HepG2 (cell line): ENCODE measurements around the gene C2orf42. TPM values are rescaled to one million over a fixed set of nuclear protein-coding genes. Genes with fewer than 3 reads are reported as not detected.
A peak's percentile ranks its signal among the peaks of the same experiment; 100 is the strongest.

Experiments used
- BORCS8-MEF2B ChIP-seq: sonication (generic); formaldehyde crosslinking; IDR thresholded peaks from 2 replicates; pipeline ENCODE4 v1.8.0; 2022; ENCODE audit warnings: mild to moderate bottlenecking, missing genetic modification reagents
- GATAD1 ChIP-seq: IDR thresholded peaks from 2 replicates; pipeline ENCODE4 v1.6.1; 2016; ENCODE audit warnings: missing genetic modification reagents, missing compliant biosample characterization
- HINFP ChIP-seq: sonication (generic); formaldehyde crosslinking; IDR thresholded peaks from 2 replicates; pipeline ENCODE4 v1.4.0; 2020; ENCODE audit warnings: low read depth, mild to moderate bottlenecking, missing genetic modification reagents
- HOXA3 ChIP-seq: sonication (generic); formaldehyde crosslinking; IDR thresholded peaks from 2 replicates; pipeline ENCODE4 v1.5.0; 2020; ENCODE audit warnings: missing genetic modification reagents
- NRL ChIP-seq: sonication (generic); formaldehyde crosslinking; IDR thresholded peaks from 2 replicates; pipeline ENCODE4 v1.5.0; 2020; ENCODE audit warnings: missing genetic modification reagents, mild to moderate bottlenecking, moderate library complexity, borderline replicate concordance
- PLRG1 ChIP-seq: fragments of 450-650 bp; conservative IDR thresholded peaks from 2 replicates; pipeline ENCODE4 v1.6.1; 2016
- RAD51 ChIP-seq: fragments of 450-650 bp; IDR thresholded peaks from 2 replicates; pipeline ENCODE4 v1.6.1; 2016; ENCODE audit warnings: borderline replicate concordance
- RARG ChIP-seq: sonication (generic); formaldehyde crosslinking; IDR thresholded peaks from 2 replicates; pipeline ENCODE4 v1.4.0; 2020; ENCODE audit warnings: low read depth, mild to moderate bottlenecking, missing genetic modification reagents
- SUZ12 ChIP-seq: fragments of 150-350 bp; IDR thresholded peaks from 2 replicates; pipeline ENCODE4 v1.6.1; 2014; ENCODE audit warnings: low read depth, low read length
- TGIF2 ChIP-seq: IDR thresholded peaks from 2 replicates; pipeline ENCODE4 v1.6.1; 2016; ENCODE audit warnings: control low read depth, missing compliant biosample characterization
- ZC3H4 ChIP-seq: sonication (generic); formaldehyde crosslinking; IDR thresholded peaks from 2 replicates; pipeline ENCODE4 v1.4.0; 2020; ENCODE audit warnings: missing genetic modification reagents, borderline replicate concordance
- ZMYM3 ChIP-seq: sonication (generic); formaldehyde crosslinking; IDR thresholded peaks from 2 replicates; pipeline ENCODE4 v1.5.1; 2020; ENCODE audit warnings: mild to moderate bottlenecking, missing genetic modification reagents
- ZNF343 ChIP-seq: sonication (generic); formaldehyde crosslinking; IDR thresholded peaks from 2 replicates; pipeline ENCODE4 v1.4.0; 2020; ENCODE audit warnings: mild to moderate bottlenecking, missing genetic modification reagents
- ZNF484 ChIP-seq: sonication (generic); formaldehyde crosslinking; IDR thresholded peaks from 2 replicates; pipeline ENCODE4 v1.5.1; 2020; ENCODE audit warnings: mild to moderate bottlenecking, low read depth, missing genetic modification reagents, borderline replicate concordance
- polyA plus RNA-seq, 8 experiments: library from polyadenylated mRNA; depleted of rRNA in 3 of 8; stranded (reverse) in 7 of 8; unstranded in 1 of 8; fragments of >200 nt; fragmentation: Illumina TruSeq in 4 of 8; extraction: Trizol in 4 of 8; gene quantifications; 2 replicates each; pipeline versions ENCODE4 v1.2.1 to v1.2.3, GENCODE V29; 2011 to 2016; ENCODE audit warnings: low read depth in 4 of 8, missing spikeins in 1 of 8, mixed read lengths in 1 of 8; ENCODE audit not compliant: insufficient read depth in 1 of 8
- total RNA-seq, 5 experiments: library from RNA; depleted of rRNA; stranded (reverse); fragments of >200 nt; fragmentation: Illumina TruSeq; extraction: Trizol; gene quantifications; 2 replicates each; pipeline ENCODE4 v1.2.3, GENCODE V29; 2016; ENCODE audit warnings: low read depth in 1 of 5
- TF ChIP-seq, protein P1 (sequence below): sonication (generic); formaldehyde crosslinking; IDR thresholded peaks from 2 replicates; pipeline ENCODE4 v1.4.0; 2020; ENCODE audit warnings: missing genetic modification reagents
- TF ChIP-seq, protein P2 (sequence below): sonication (generic); formaldehyde crosslinking; IDR thresholded peaks from 2 replicates; pipeline ENCODE4 v1.4.0; 2020; ENCODE audit warnings: mild to moderate bottlenecking, missing genetic modification reagents

The C2orf42 gene
- total and polyA plus RNA-seq, 2 of the 13 experiments (the other 11 are each of a cell fraction or from before 2014, with no cell fraction given): 9.3 to 9.9 TPM

GRCh38 chr2:70143314-70144150 lies 47.3 kb downstream of the C2orf42 start (continued):
- 0 out of 2 replicates have a peak, but pooled peaks have one; percentile 38 for TF ChIP-seq HINFP
- peak; percentile 87 for TF ChIP-seq BORCS8-MEF2B (CRISPR knock-in tag)
- peak; percentile 93; the same call in 1 of the 2 replicates for TF ChIP-seq NRL (CRISPR knock-in tag)
- TF ChIP-seq TGIF2 (CRISPR knock-in tag): 0 out of 2 replicates have a peak, but pooled peaks have one; percentile 38
- no peak for TF ChIP-seq HOXA3 (CRISPR knock-in tag)
- no peak for TF ChIP-seq ZNF484 (CRISPR knock-in tag)
- no peak for TF ChIP-seq GATAD1 (CRISPR knock-in tag)
- peak; percentile 98; the same call in 1 of the 2 replicates for TF ChIP-seq ZC3H4 (CRISPR knock-in tag)
- no peak for TF ChIP-seq RAD51
- TF ChIP-seq PLRG1: no peak
- TF ChIP-seq SUZ12: no peak
- TF ChIP-seq, protein P1, sequence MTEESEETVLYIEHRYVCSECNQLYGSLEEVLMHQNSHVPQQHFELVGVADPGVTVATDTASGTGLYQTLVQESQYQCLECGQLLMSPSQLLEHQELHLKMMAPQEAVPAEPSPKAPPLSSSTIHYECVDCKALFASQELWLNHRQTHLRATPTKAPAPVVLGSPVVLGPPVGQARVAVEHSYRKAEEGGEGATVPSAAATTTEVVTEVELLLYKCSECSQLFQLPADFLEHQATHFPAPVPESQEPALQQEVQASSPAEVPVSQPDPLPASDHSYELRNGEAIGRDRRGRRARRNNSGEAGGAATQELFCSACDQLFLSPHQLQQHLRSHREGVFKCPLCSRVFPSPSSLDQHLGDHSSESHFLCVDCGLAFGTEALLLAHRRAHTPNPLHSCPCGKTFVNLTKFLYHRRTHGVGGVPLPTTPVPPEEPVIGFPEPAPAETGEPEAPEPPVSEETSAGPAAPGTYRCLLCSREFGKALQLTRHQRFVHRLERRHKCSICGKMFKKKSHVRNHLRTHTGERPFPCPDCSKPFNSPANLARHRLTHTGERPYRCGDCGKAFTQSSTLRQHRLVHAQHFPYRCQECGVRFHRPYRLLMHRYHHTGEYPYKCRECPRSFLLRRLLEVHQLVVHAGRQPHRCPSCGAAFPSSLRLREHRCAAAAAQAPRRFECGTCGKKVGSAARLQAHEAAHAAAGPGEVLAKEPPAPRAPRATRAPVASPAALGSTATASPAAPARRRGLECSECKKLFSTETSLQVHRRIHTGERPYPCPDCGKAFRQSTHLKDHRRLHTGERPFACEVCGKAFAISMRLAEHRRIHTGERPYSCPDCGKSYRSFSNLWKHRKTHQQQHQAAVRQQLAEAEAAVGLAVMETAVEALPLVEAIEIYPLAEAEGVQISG (CRISPR knock-in tag): peak; percentile 50
- TF ChIP-seq ZMYM3 (CRISPR knock-in tag): peak; percentile 14
- TF ChIP-seq, protein P2, sequence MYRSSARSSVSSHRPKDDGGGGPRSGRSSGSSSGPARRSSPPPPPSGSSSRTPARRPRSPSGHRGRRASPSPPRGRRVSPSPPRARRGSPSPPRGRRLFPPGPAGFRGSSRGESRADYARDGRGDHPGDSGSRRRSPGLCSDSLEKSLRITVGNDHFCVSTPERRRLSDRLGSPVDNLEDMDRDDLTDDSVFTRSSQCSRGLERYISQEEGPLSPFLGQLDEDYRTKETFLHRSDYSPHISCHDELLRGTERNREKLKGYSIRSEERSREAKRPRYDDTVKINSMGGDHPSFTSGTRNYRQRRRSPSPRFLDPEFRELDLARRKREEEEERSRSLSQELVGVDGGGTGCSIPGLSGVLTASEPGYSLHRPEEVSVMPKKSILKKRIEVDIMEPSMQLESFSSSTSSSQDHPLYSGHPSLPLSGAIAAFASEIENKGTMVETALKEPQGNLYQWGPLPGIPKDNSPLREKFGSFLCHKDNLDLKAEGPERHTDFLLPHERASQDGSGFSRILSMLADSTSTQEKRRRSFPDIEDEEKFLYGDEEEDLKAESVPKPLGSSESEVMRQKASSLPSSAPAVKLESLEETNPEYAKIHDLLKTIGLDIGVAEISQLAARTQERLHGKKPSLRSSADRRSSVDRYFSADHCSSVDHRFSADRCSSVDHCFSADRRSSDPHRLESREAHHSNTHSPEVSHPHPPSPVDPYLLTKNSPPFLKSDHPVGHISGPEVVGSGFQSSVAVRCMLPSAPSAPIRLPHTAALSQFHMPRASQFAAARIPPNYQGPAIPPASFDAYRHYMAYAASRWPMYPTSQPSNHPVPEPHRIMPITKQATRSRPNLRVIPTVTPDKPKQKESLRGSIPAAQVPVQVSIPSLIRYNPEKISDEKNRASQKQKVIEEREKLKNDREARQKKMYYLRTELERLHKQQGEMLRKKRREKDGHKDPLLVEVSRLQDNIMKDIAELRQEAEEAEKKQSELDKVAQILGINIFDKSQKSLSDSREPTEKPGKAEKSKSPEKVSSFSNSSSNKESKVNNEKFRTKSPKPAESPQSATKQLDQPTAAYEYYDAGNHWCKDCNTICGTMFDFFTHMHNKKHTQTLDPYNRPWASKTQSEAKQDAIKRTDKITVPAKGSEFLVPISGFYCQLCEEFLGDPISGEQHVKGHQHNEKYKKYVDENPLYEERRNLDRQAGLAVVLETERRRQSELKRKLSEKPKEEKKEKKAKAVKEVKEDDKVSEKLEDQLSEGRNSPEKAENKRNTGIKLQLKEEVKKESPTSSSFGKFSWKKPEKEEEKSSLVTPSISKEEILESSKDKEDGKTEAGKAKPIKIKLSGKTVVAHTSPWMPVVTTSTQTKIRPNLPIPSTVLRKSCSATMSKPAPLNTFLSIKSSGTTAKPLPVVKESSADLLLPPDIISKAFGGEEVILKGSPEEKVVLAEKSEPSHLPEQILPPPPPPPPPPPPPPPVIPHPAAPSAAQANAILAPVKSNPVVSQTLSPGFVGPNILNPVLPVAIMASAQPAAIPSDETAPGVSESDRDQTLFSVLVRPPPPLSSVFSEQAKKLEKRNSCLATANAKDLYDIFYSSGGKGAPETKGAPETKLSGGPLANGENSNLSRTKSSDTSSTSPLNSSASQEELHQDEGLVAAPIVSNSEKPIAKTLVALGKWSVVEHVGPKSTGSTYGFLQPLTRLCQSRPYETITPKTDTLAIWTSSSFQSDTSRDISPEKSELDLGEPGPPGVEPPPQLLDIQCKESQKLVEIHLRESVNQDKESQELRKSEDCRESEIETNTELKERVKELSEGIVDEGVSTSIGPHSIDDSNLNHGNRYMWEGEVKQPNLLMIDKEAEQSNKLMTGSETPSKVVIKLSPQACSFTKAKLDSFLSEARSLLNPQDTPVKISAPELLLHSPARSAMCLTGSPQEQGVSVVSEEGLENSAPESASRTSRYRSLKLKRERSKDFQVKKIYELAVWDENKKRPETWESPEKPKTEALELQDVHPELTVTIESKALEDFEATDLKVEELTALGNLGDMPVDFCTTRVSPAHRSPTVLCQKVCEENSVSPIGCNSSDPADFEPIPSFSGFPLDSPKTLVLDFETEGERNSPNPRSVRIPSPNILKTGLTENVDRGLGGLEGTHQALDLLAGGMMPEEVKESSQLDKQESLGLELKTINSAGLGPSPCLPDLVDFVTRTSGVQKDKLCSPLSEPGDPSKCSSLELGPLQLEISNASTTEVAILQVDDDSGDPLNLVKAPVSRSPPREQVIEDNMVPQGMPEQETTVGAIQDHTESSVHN: no peak
- TF ChIP-seq ZNF343 (CRISPR knock-in tag): peak; percentile 19; the same call in 1 of the 2 replicates
- TF ChIP-seq RARG: 0 out of 2 replicates have a peak, but pooled peaks have one; percentile 5
